ENCODE data around the gene SAV1.

The SAV1 gene

GRCh38 chr14:50607761-50608160 is 60.3 kb downstream of the SAV1 start:
- Histone ChIP-seq H3K4me1 (ENCODE audit: insufficient read depth, low read length) (no peaks in the 10 kb centered on the region), H3K27ac (ENCODE audit: low read length) (no peak overlapping the region), H3K36me3 (ENCODE audit: insufficient read depth, low read length) (no peaks in the 10 kb centered on the region), H3K4me3 (ENCODE audit: low read depth in 1 of 2, low read length in 2 of 2) (no peak overlapping the region), H4K20me1 (ENCODE audit: insufficient read depth, low read length) (no peaks in the 10 kb centered on the region), H3K9ac (ENCODE audit: low read depth, low read length) (no peak overlapping the region), H3K9me3 (ENCODE audit: insufficient read depth, low read length, severe bottlenecking) (no peaks in the 10 kb centered on the region), H3K4me2 (ENCODE audit: insufficient read depth, low read length) (no peak overlapping the region), H2AFZ (ENCODE audit: low read depth, low read length) (no peak overlapping the region), H3K27me3 (ENCODE audit: insufficient read depth, low read length, poor library complexity) (no peaks in the 10 kb centered on the region), H3K79me2 (ENCODE audit: insufficient read depth, low read length) (no peaks in the 10 kb centered on the region)
- TF ChIP-seq EZH2 (IDR thresholded peaks at IDR 0.05; ENCODE audit: borderline replicate concordance, low read depth, low read length, severe bottlenecking): no peak
- no peak for TF ChIP-seq CTCF (IDR thresholded peaks at IDR 0.05; ENCODE audit: borderline replicate concordance, extremely low read depth, low read length, poor library complexity, severe bottlenecking)
- ATAC-seq (ENCODE audit: insufficient read depth, low read depth) (no peak), DNase-seq (no peak)

GRCh38 chr14:50607181-50607580 is 60.9 kb downstream of the SAV1 start:
- Histone ChIP-seq H3K4me3 (ENCODE audit: low read depth in 1 of 2, low read length in 2 of 2) (no peak overlapping the region), H3K27me3 (ENCODE audit: insufficient read depth, low read length, poor library complexity) (no peaks in the 10 kb centered on the region), H3K4me2 (ENCODE audit: insufficient read depth, low read length) (no peak overlapping the region), H3K79me2 (ENCODE audit: insufficient read depth, low read length) (no peaks in the 10 kb centered on the region), H3K9me3 (ENCODE audit: insufficient read depth, low read length, severe bottlenecking) (no peaks in the 10 kb centered on the region), H3K9ac (ENCODE audit: low read depth, low read length) (no peak overlapping the region), H2AFZ (ENCODE audit: low read depth, low read length) (no peak overlapping the region), H3K27ac (ENCODE audit: low read length) (no peak overlapping the region), H3K4me1 (ENCODE audit: insufficient read depth, low read length) (no peaks in the 10 kb centered on the region), H3K36me3 (ENCODE audit: insufficient read depth, low read length) (no peaks in the 10 kb centered on the region), H4K20me1 (ENCODE audit: insufficient read depth, low read length) (no peaks in the 10 kb centered on the region)
- TF ChIP-seq EZH2 (IDR thresholded peaks at IDR 0.05; ENCODE audit: borderline replicate concordance, low read depth, low read length, severe bottlenecking) (no peak), CTCF (IDR thresholded peaks at IDR 0.05; ENCODE audit: borderline replicate concordance, extremely low read depth, low read length, poor library complexity, severe bottlenecking) (no peak)
- ATAC-seq (ENCODE audit: insufficient read depth, low read depth): no peak
- DNase-seq: no peak

- no peak for TF ChIP-seq EZH2 (IDR thresholded peaks at IDR 0.05; ENCODE audit: borderline replicate concordance, low read depth, low read length, severe bottlenecking)
- TF ChIP-seq CTCF (IDR thresholded peaks at IDR 0.05; ENCODE audit: borderline replicate concordance, extremely low read depth, low read length, poor library complexity, severe bottlenecking): no peak
Observed at GRCh38 chr14:50606468-50606867, 61.6 kb downstream of the SAV1 start.

GRCh38 chr14:50605766-50606165 is 62.3 kb downstream of the SAV1 start:
- H3K79me2 ChIP-seq (ENCODE audit: insufficient read depth, low read length): no peaks in the 10 kb centered on the region
- no peaks in the 10 kb centered on the region for H3K4me1 ChIP-seq (ENCODE audit: insufficient read depth, low read length)
- H3K4me3 ChIP-seq (ENCODE audit: low read depth in 1 of 2, low read length in 2 of 2): no peak overlapping the region
- no peaks in the 10 kb centered on the region for H3K36me3 ChIP-seq (ENCODE audit: insufficient read depth, low read length)
- H3K27me3 ChIP-seq (ENCODE audit: insufficient read depth, low read length, poor library complexity): no peaks in the 10 kb centered on the region
- H3K27ac ChIP-seq (ENCODE audit: low read length): no peak overlapping the region
- H3K9ac ChIP-seq (ENCODE audit: low read depth, low read length): no peak overlapping the region
- no peak overlapping the region for H3K4me2 ChIP-seq (ENCODE audit: insufficient read depth, low read length)
- TF ChIP-seq CTCF (IDR thresholded peaks at IDR 0.05; ENCODE audit: borderline replicate concordance, extremely low read depth, low read length, poor library complexity, severe bottlenecking) (no peak), EZH2 (IDR thresholded peaks at IDR 0.05; ENCODE audit: borderline replicate concordance, low read depth, low read length, severe bottlenecking) (no peak)
- H3K9me3 ChIP-seq (ENCODE audit: insufficient read depth, low read length, severe bottlenecking): no peaks in the 10 kb centered on the region
- ATAC-seq (ENCODE audit: insufficient read depth, low read depth) (no peak), DNase-seq (no peak)
- H4K20me1 ChIP-seq (ENCODE audit: insufficient read depth, low read length): no peaks in the 10 kb centered on the region
- no peak overlapping the region for H2AFZ ChIP-seq (ENCODE audit: low read depth, low read length)

More at GRCh38 chr14:50606468-50606867, 61.6 kb downstream of the SAV1 start:
- no peaks in the 10 kb centered on the region for H3K79me2 ChIP-seq (ENCODE audit: insufficient read depth, low read length)
- H3K27me3 ChIP-seq (ENCODE audit: insufficient read depth, low read length, poor library complexity): no peaks in the 10 kb centered on the region
- H3K9me3 ChIP-seq (ENCODE audit: insufficient read depth, low read length, severe bottlenecking): no peaks in the 10 kb centered on the region
- ATAC-seq (ENCODE audit: insufficient read depth, low read depth): no peak
- DNase-seq: no peak
- no peak overlapping the region for H3K4me2 ChIP-seq (ENCODE audit: insufficient read depth, low read length)
- no peak overlapping the region for H2AFZ ChIP-seq (ENCODE audit: low read depth, low read length)
- no peaks in the 10 kb centered on the region for H4K20me1 ChIP-seq (ENCODE audit: insufficient read depth, low read length)
- no peaks in the 10 kb centered on the region for H3K4me1 ChIP-seq (ENCODE audit: insufficient read depth, low read length)
- H3K9ac ChIP-seq (ENCODE audit: low read depth, low read length): no peak overlapping the region
- H3K27ac ChIP-seq (ENCODE audit: low read length): no peak overlapping the region
- no peak overlapping the region for H3K4me3 ChIP-seq (ENCODE audit: low read depth in 1 of 2, low read length in 2 of 2)
- H3K36me3 ChIP-seq (ENCODE audit: insufficient read depth, low read length): no peaks in the 10 kb centered on the region

Measured in DND-41 (cell line).